Heart left ventricle (tissue), 16 donors: ENCODE results near the gene NDP. TPM values are rescaled to one million over a fixed set of nuclear protein-coding genes. Genes with fewer than 3 reads are reported as not detected.

Experiments
- ATAC-seq, 4 donors: fragments of 200-7000 bp; cut with Tn5 transposase; one replicate each; pipeline ENCODE4 v1.9.1; 2020 to 2022; ENCODE audit warnings: moderate library complexity in 4 of 4, mild to moderate bottlenecking in 3 of 4, moderate number of reproducible peaks in 1 of 4
- DNase-seq, 5 donors: peaks; one replicate each; pipeline ENCODE4 v3.0.0-alpha.2; 2020
- H3K27ac ChIP-seq, 12 donors: fragments of 200-600 bp; sonication (generic) in 4 of 12; one replicate each; pipeline versions ENCODE4 v1.5.0 to v1.8.0; 2016 to 2022; ENCODE audit warnings: mild to moderate bottlenecking in 2 of 12
- H3K27me3 ChIP-seq, 9 donors: fragments of 200-600 bp; sonication (generic) in 2 of 9; one replicate each; pipeline versions ENCODE4 v1.5.1 to v1.8.0; 2016 to 2022; ENCODE audit warnings: mild to moderate bottlenecking in 3 of 9
- H3K36me3 ChIP-seq, 9 donors: fragments of 200-600 bp; sonication (generic) in 2 of 9; one replicate each; pipeline versions ENCODE4 v1.5.0 to v1.8.0; 2018 to 2022; ENCODE audit warnings: mild to moderate bottlenecking in 2 of 9
- H3K4me1 ChIP-seq, 12 donors: fragments of 200-600 bp; sonication (generic) in 4 of 12; one replicate each; pipeline versions ENCODE4 v1.5.0 to v1.8.0; 2016 to 2022; ENCODE audit warnings: mild to moderate bottlenecking in 3 of 12
- H3K4me3 ChIP-seq, 12 donors: fragments of 200-600 bp; sonication (generic) in 4 of 12; one replicate each; pipeline versions ENCODE4 v1.5.0 to v1.8.0; 2017 to 2022; ENCODE audit warnings: mild to moderate bottlenecking in 9 of 12, moderate library complexity in 4 of 12
- H3K9me3 ChIP-seq, 12 donors: fragments of 200-600 bp; sonication (generic) in 4 of 12; one replicate each; pipeline versions ENCODE4 v1.5.0 to v1.8.0; 2016 to 2022; ENCODE audit warnings: mild to moderate bottlenecking in 1 of 12
- CTCF ChIP-seq, 12 donors: fragments of 200-600 bp; sonication (generic) in 4 of 12; IDR thresholded peaks; one replicate each; pipeline versions ENCODE4 v1.5.0 to v1.8.0; 2018 to 2022; ENCODE audit warnings: antibody characterized with exemption in 12 of 12, mild to moderate bottlenecking in 5 of 12
- POLR2A ChIP-seq, 2 donors: fragments of 450-650 bp; IDR thresholded peaks; one replicate each; pipeline ENCODE4 v1.6.1; 2017; ENCODE audit warnings: antibody characterized with exemption in 2 of 2, mild to moderate bottlenecking in 2 of 2, moderate library complexity in 2 of 2
- WGBS, 4 donors: extraction: QIAGEN DNeasy Blood & Tissue Kit in 2 of 4; methylation state at CpG; one replicate each; pipeline versions ENCODE4 v1.1.5 to v1.1.7; 2013 to 2018; 5-methylcytosine and 5-hydroxymethylcytosine counted together
- intact Hi-C, 10 donors: fragments of 100-400 bp; cut with DNase I; formaldehyde crosslinking; loops; one replicate each; pipeline versions ENCODE4 v1.11.1 to v1.14.2; 2022
- polyA plus RNA-seq, 2 donors: library from polyadenylated mRNA; stranded (reverse); fragments of 200-250 nt; gene quantifications; one replicate each; pipeline ENCODE4 v1.2.3, GENCODE V29; 2013
- total RNA-seq, 9 donors: library from RNA; depleted of rRNA in 2 of 9; stranded (reverse); fragments of >200 nt in 2 of 9; fragmentation: NEBNext Ultra II Directional in 3 of 9; extraction: Animal tissue kit (Norgen Biotek cat#: 25700) in 3 of 9; gene quantifications; one replicate each; pipeline versions ENCODE4 v1.1.0 to v1.2.4, GENCODE V29; 2016 to 2023
- donor health status: ischemic (EF 13 %, LVEDD 7.1; RV severe dilation, severe dysfunction).
- donor health status: healthy with polysubstance abuse.
- donor health status: DM: no; HTN: yes; CAD: no.
- donor health status: DM: no; HTN: no; CAD: no.
- donor health status: ischemic (EF 25% LVEDD 6.9; RV normal size, moderate dysfunction).
- donor health status: ischemic (EF 25% LVEDD 5.7; RV mildly dilated, moderate dysfunction).
- donor health status: healthy.
- donor health status: DM: yes; HTN: yes; CAD: no.
- donor health status: ischemic (EF 35%, LVEDD 5.7; RV mildly dilated, moderate dysfunction).
- donor health status: nonischemic (EF 11% LVEDD 7.7; RV severe dilation, severe dysfunction).
- donor health status: DM: yes; HTN: yes; CAD: no.
- donor health status: PGD.
- donor health status: ischemic (EF 29% LVEDD 5.4; RV normal size, mild dysfunction).
- donor health status: nonischemic (EF 23%, LVEDD 6.1; RV moderate dilation, normal function).

Gene NDP
- total and polyA plus RNA-seq, 11 donors, result 0.19 to 0.27 (median 0.20) TPM; not detected in 7

GRCh38 chrX:43910012-43910411 is 63.2 kb downstream of the NDP start:
- TF ChIP-seq CTCF (IDR thresholded peaks at IDR 0.05) (no peak), POLR2A (IDR thresholded peaks at IDR 0.05) (no peak)
- Histone ChIP-seq H3K9me3 (no peaks in the 10 kb centered on the region), H3K27me3 (peaks cover 0 to 38% (median 0%) of the 10 kb centered on the region in 9 donors), H3K36me3 (no peaks in the 10 kb centered on the region), H3K4me3 (no peak overlapping the region), H3K4me1 (no peaks in the 10 kb centered on the region), H3K27ac (no peak overlapping the region)
- ATAC-seq, result no peak
- intact Hi-C loops, result no loop called here
- 40 to 79% (median 60%) methylated on average over 1 of the region's 1 CpG for WGBS, 4 donors
- DNase-seq, result no peak

- Histone ChIP-seq H3K27me3 (peaks cover 0 to 34% (median 0%) of the 10 kb centered on the region in 9 donors), H3K4me3 (no peak overlapping the region), H3K9me3 (no peaks in the 10 kb centered on the region), H3K27ac (no peak overlapping the region), H3K4me1 (no peaks in the 10 kb centered on the region), H3K36me3 (no peaks in the 10 kb centered on the region)
- 86 to 100% (median 97%) methylated on average over 1 of the region's 1 CpG for WGBS, 4 donors
- DNase-seq (no peak), ATAC-seq (no peak)
- TF ChIP-seq CTCF (IDR thresholded peaks at IDR 0.05) (no peak), POLR2A (IDR thresholded peaks at IDR 0.05) (no peak)
- intact Hi-C loops, result no loop called here
Observed at GRCh38 chrX:43909141-43909540, 64.0 kb downstream of the NDP start.

- Histone ChIP-seq H3K9me3 (no peaks in the 10 kb centered on the region), H3K27ac (no peak overlapping the region), H3K4me1 (peaks cover 0 to 2% (median 0%) of the 10 kb centered on the region in 12 donors), H3K36me3 (no peaks in the 10 kb centered on the region), H3K27me3 (peaks cover 0 to 33% (median 0%) of the 10 kb centered on the region in 9 donors), H3K4me3 (no peak overlapping the region)
- DNase-seq (no peak), ATAC-seq (no peak)
- intact Hi-C loops, result no loop called here
- 54 to 87% (median 74%) methylated on average over 5 of the region's 5 CpGs for WGBS, 4 donors
- TF ChIP-seq POLR2A (IDR thresholded peaks at IDR 0.05) (no peak), CTCF (IDR thresholded peaks at IDR 0.05) (no peak)
Observed at GRCh38 chrX:43899878-43900815, 73.0 kb downstream of the NDP start.

Other genes starting within 250 kb of the NDP start
- 100 to 1,000 TPM in 5 of 9 donors, 10 to 100 TPM in 4; 64.4 to 163 (median 127) TPM for gene MAOB, start 90.9 kb downstream of the NDP start, total RNA-seq
- 10 to 100 TPM; 30.3 to 54.8 TPM for gene MAOB, start 90.9 kb downstream of the NDP start, polyA plus RNA-seq